Measurements from ENCODE around the gene XXYLT1.

The XXYLT1 gene

GRCh38 chr3:195274259-195274966 is 3.5 kb upstream of the XXYLT1 start:
- ATAC-seq (no peak), DNase-seq (no peak)
- H3K4me1 Mint-ChIP-seq = peaks cover 14% of the 10 kb centered on the region
- peaks cover 4% of the 10 kb centered on the region for H3K36me3 Mint-ChIP-seq (ENCODE audit: low read depth)
- H3K4me3 Mint-ChIP-seq = no peak overlapping the region
- H3K27me3 Mint-ChIP-seq = no peaks in the 10 kb centered on the region
- no peak overlapping the region for H3K27ac Mint-ChIP-seq
- no peaks in the 10 kb centered on the region for H3K9me3 Mint-ChIP-seq

GRCh38 chr3:195271410-195272243 is 668 bp upstream of the XXYLT1 start:
- H3K9me3 Mint-ChIP-seq = no peaks in the 10 kb centered on the region
- H3K36me3 Mint-ChIP-seq (ENCODE audit: low read depth) = peaks cover 5% of the 10 kb centered on the region
- H3K27me3 Mint-ChIP-seq = no peaks in the 10 kb centered on the region
- ATAC-seq (peak; percentile 81), DNase-seq (peak; percentile 94)
- H3K27ac Mint-ChIP-seq = peak overlapping the region; percentile 77
- H3K4me3 Mint-ChIP-seq = peak overlapping the region; percentile 82
- peaks cover 25% of the 10 kb centered on the region for H3K4me1 Mint-ChIP-seq

GRCh38 chr3:195270079-195270816 is 711 bp downstream of the XXYLT1 start:
- Mint-ChIP-seq H3K9me3 (no peaks in the 10 kb centered on the region), H3K4me3 (peak overlapping the region; percentile 86), H3K36me3 (ENCODE audit: low read depth) (peaks cover 9% of the 10 kb centered on the region), H3K27me3 (no peaks in the 10 kb centered on the region), H3K4me1 (peaks cover 25% of the 10 kb centered on the region), H3K27ac (peak overlapping the region; percentile 76)
- DNase-seq (peak; percentile 57), ATAC-seq (peak; percentile 18)

- no peaks in the 10 kb centered on the region for H3K27me3 Mint-ChIP-seq
- ATAC-seq (no peak), DNase-seq (no peak)
- peak overlapping the region; percentile 76 for H3K27ac Mint-ChIP-seq
- H3K36me3 Mint-ChIP-seq (ENCODE audit: low read depth) = peaks cover 9% of the 10 kb centered on the region
- H3K4me1 Mint-ChIP-seq = peaks cover 25% of the 10 kb centered on the region
- no peaks in the 10 kb centered on the region for H3K9me3 Mint-ChIP-seq
- peak overlapping the region; percentile 86 for H3K4me3 Mint-ChIP-seq
Measured at GRCh38 chr3:195269375-195270078, 1.4 kb downstream of the XXYLT1 start.

- Mint-ChIP-seq H3K4me3 (peak overlapping the region; percentile 86), H3K9me3 (no peaks in the 10 kb centered on the region), H3K4me1 (peaks cover 25% of the 10 kb centered on the region), H3K36me3 (ENCODE audit: low read depth) (peaks cover 9% of the 10 kb centered on the region), H3K27ac (no peak overlapping the region), H3K27me3 (no peaks in the 10 kb centered on the region)
- DNase-seq = no peak
- ATAC-seq = no peak
Measured at GRCh38 chr3:195268576-195269309, 2.2 kb downstream of the XXYLT1 start.

GRCh38 chr3:195267096-195267495 is 3.9 kb downstream of the XXYLT1 start:
- H3K36me3 Mint-ChIP-seq (ENCODE audit: low read depth) = peaks cover 9% of the 10 kb centered on the region
- peaks cover 24% of the 10 kb centered on the region for H3K4me1 Mint-ChIP-seq
- H3K27me3 Mint-ChIP-seq = no peaks in the 10 kb centered on the region
- H3K27ac Mint-ChIP-seq = no peak overlapping the region
- no peak overlapping the region for H3K4me3 Mint-ChIP-seq
- H3K9me3 Mint-ChIP-seq = no peaks in the 10 kb centered on the region
- ATAC-seq = no peak
- no peak for DNase-seq

GRCh38 chr3:195266428-195266827 is 4.5 kb downstream of the XXYLT1 start:
- no peak for ATAC-seq
- Mint-ChIP-seq H3K9me3 (no peaks in the 10 kb centered on the region), H3K4me3 (no peak overlapping the region), H3K27me3 (no peaks in the 10 kb centered on the region), H3K4me1 (peaks cover 19% of the 10 kb centered on the region), H3K27ac (no peak overlapping the region), H3K36me3 (ENCODE audit: low read depth) (peaks cover 9% of the 10 kb centered on the region)
- DNase-seq = no peak

GRCh38 chr3:195265363-195265976 is 5.5 kb downstream of the XXYLT1 start:
- ATAC-seq (no peak), DNase-seq (no peak)
- Mint-ChIP-seq H3K4me1 (peaks cover 29% of the 10 kb centered on the region), H3K27ac (no peak overlapping the region), H3K27me3 (no peaks in the 10 kb centered on the region), H3K36me3 (ENCODE audit: low read depth) (peaks cover 9% of the 10 kb centered on the region), H3K9me3 (no peaks in the 10 kb centered on the region), H3K4me3 (no peak overlapping the region)

- H3K27ac Mint-ChIP-seq = no peak overlapping the region
- peaks cover 19% of the 10 kb centered on the region for H3K4me1 Mint-ChIP-seq
- no peaks in the 10 kb centered on the region for H3K27me3 Mint-ChIP-seq
- H3K4me3 Mint-ChIP-seq = no peak overlapping the region
- H3K36me3 Mint-ChIP-seq (ENCODE audit: low read depth) = peaks cover 9% of the 10 kb centered on the region
- ATAC-seq = no peak
- no peaks in the 10 kb centered on the region for H3K9me3 Mint-ChIP-seq
- DNase-seq = no peak
Measured at GRCh38 chr3:195263925-195264600, 6.9 kb downstream of the XXYLT1 start.

- ATAC-seq (no peak), DNase-seq (no peak)
- H3K27me3 Mint-ChIP-seq = no peaks in the 10 kb centered on the region
- H3K27ac Mint-ChIP-seq = no peak overlapping the region
- no peaks in the 10 kb centered on the region for H3K9me3 Mint-ChIP-seq
- peaks cover 9% of the 10 kb centered on the region for H3K36me3 Mint-ChIP-seq (ENCODE audit: low read depth)
- no peak overlapping the region for H3K4me3 Mint-ChIP-seq
- peaks cover 21% of the 10 kb centered on the region for H3K4me1 Mint-ChIP-seq
Measured at GRCh38 chr3:195263193-195263924, 7.6 kb downstream of the XXYLT1 start.

GRCh38 chr3:195261925-195262324 is 9.0 kb downstream of the XXYLT1 start:
- Mint-ChIP-seq H3K4me1 (peaks cover 21% of the 10 kb centered on the region), H3K27ac (no peak overlapping the region), H3K4me3 (no peak overlapping the region), H3K9me3 (no peaks in the 10 kb centered on the region), H3K36me3 (ENCODE audit: low read depth) (peaks cover 5% of the 10 kb centered on the region), H3K27me3 (no peaks in the 10 kb centered on the region)
- DNase-seq = no peak
- no peak for ATAC-seq

- peak; percentile 10 for ATAC-seq
- Mint-ChIP-seq H3K9me3 (no peaks in the 10 kb centered on the region), H3K27ac (no peak overlapping the region), H3K36me3 (ENCODE audit: low read depth) (peaks cover under 1% of the 10 kb centered on the region), H3K4me1 (peaks cover 21% of the 10 kb centered on the region), H3K27me3 (no peaks in the 10 kb centered on the region), H3K4me3 (peak overlapping the region; percentile 66)
- no peak for DNase-seq
Measured at GRCh38 chr3:195260280-195260905, 10.6 kb downstream of the XXYLT1 start.

All from activated naive CD8-positive, alpha-beta T cell treated with anti-CD3 and anti-CD28 coated beads, Interleukin-2, amount 50 U/mL, for 24 hours (primary cell).